WTC11 (cell line): ENCODE results near the gene IP6K2. TPM values are rescaled to one million over a fixed set of nuclear protein-coding genes. Genes with fewer than 3 reads are reported as not detected.
"Not testable (repeated sequence)": the region's sequence is repeated elsewhere in the genome, so short reads cannot be mapped to it uniquely, and the experiment has no call there.

ENCODE experiments used
- ATAC-seq: fragments of 200-7000 bp; cut with Tn5 transposase; 2 replicates; pipeline ENCODE4 v1.10.0; 2021; ENCODE audit warnings: mild to moderate bottlenecking, moderate library complexity
- CTCF ChIA-PET: fragments of 300-600 bp; sonication (Branson Sonifier 250); formaldehyde crosslinking; loops from one replicate; lab custom pipeline; 2021; ENCODE audit warnings: antibody characterized with exemption; lab: Charles Lee
- POLR2A ChIA-PET: fragments of 350-600 bp; sonication (Branson Sonifier 250); formaldehyde crosslinking; loops from one replicate; lab custom pipeline; 2021; ENCODE audit warnings: antibody characterized with exemption; lab: Charles Lee
- DNase-seq: peaks from one replicate; pipeline ENCODE4 v3.0.0; 2021; ENCODE audit warnings: low spot score
- H3K27ac Mint-ChIP-seq: 2 replicates; pipeline ENCODE4 v1.8.0; 2021; ENCODE audit warnings: mixed read lengths
- H3K27me3 Mint-ChIP-seq: 2 replicates; pipeline ENCODE4 v1.8.0; 2021; ENCODE audit warnings: low read depth, mild to moderate bottlenecking, moderate library complexity, mixed read lengths
- H3K36me3 Mint-ChIP-seq: 2 replicates; pipeline ENCODE4 v1.8.0; 2021; ENCODE audit warnings: mixed read lengths
- H3K4me1 Mint-ChIP-seq: 2 replicates; pipeline ENCODE4 v1.8.0; 2022; ENCODE audit warnings: mixed read lengths
- H3K4me3 Mint-ChIP-seq: 2 replicates; pipeline ENCODE4 v1.8.0; 2021; ENCODE audit warnings: mild to moderate bottlenecking, moderate library complexity, mixed read lengths
- H3K9me3 Mint-ChIP-seq: 2 replicates; pipeline ENCODE4 v1.8.0; 2021; ENCODE audit warnings: mixed read lengths
- ATF1 ChIP-seq: sonication (generic); formaldehyde crosslinking; IDR thresholded peaks from 2 replicates; pipeline ENCODE4 v1.8.1; 2023; ENCODE audit warnings: mild to moderate bottlenecking, moderate library complexity, missing genetic modification reagents
- CREB1 ChIP-seq: sonication (generic); formaldehyde crosslinking; IDR thresholded peaks from 2 replicates; pipeline ENCODE4 v1.8.0; 2023; ENCODE audit warnings: mild to moderate bottlenecking, missing genetic modification reagents
- CTCF ChIP-seq: fragments of 200-600 bp; IDR thresholded peaks from 2 replicates; pipeline ENCODE4 v1.8.0; 2022; ENCODE audit warnings: antibody characterized with exemption
- FOXP4 ChIP-seq: sonication (generic); formaldehyde crosslinking; IDR thresholded peaks from 2 replicates; pipeline ENCODE4 v1.8.0; 2022; ENCODE audit warnings: mild to moderate bottlenecking, missing genetic modification reagents
- GABPB1 ChIP-seq: sonication (generic); formaldehyde crosslinking; IDR thresholded peaks from 2 replicates; pipeline ENCODE4 v1.8.1; 2023; ENCODE audit warnings: mild to moderate bottlenecking, missing genetic modification reagents
- HMGXB4 ChIP-seq: sonication (generic); formaldehyde crosslinking; IDR thresholded peaks from 2 replicates; pipeline ENCODE4 v1.8.1; 2023; ENCODE audit warnings: mild to moderate bottlenecking, moderate library complexity, missing genetic modification reagents
- MAX ChIP-seq: sonication (generic); formaldehyde crosslinking; IDR thresholded peaks from 2 replicates; pipeline ENCODE4 v1.8.0; 2022; ENCODE audit warnings: mild to moderate bottlenecking, missing genetic modification reagents
- USF1 ChIP-seq: sonication (generic); formaldehyde crosslinking; IDR thresholded peaks from 2 replicates; pipeline ENCODE4 v1.8.0; 2022; ENCODE audit warnings: mild to moderate bottlenecking, missing genetic modification reagents
- ZNF121 ChIP-seq: sonication (generic); formaldehyde crosslinking; IDR thresholded peaks from 2 replicates; pipeline ENCODE4 v1.8.0; 2023; ENCODE audit warnings: missing genetic modification reagents
- ZNF138 ChIP-seq: sonication (generic); formaldehyde crosslinking; conservative IDR thresholded peaks from 2 replicates; pipeline ENCODE4 v1.8.1; 2022; ENCODE audit warnings: mild to moderate bottlenecking, moderate library complexity, missing genetic modification reagents
- total RNA-seq: library from RNA; stranded (reverse); gene quantifications from 3 replicates; pipeline ENCODE4 v1.2.3, GENCODE V29; 2021

The IP6K2 gene
- total RNA-seq, 1 experiment from 2014 or later = 123 TPM

- Mint-ChIP-seq H3K36me3 (peaks cover 4% of the 10 kb centered on the region; the same call in 1 of the 2 replicates), H3K4me1 (no peaks in the 10 kb centered on the region), H3K27ac (no peak overlapping the region), H3K27me3 (no peaks in the 10 kb centered on the region), H3K4me3 (no peak overlapping the region), H3K9me3 (peaks cover 4% of the 10 kb centered on the region)
- POLR2A ChIA-PET = no interaction called here
- CTCF ChIA-PET = interaction anchor here (1.0 to 1.2 kb wide), 2 partner anchors 58 to 189 kb away, joined by 3 to 4 read pairs; partner anchors contain the start of gene NCKIPSD
- no peak for TF ChIP-seq ATF1 (CRISPR knock-in tag)
- no peak for DNase-seq
- ATAC-seq = no peak
Observed at GRCh38 chr3:48743773-48744172, 26.8 kb upstream of the IP6K2 start.

GRCh38 chr3:48741226-48741625, 24.2 kb upstream of the IP6K2 start:
- DNase-seq, ATAC-seq, H3K27me3 Mint-ChIP-seq, H3K4me3 Mint-ChIP-seq, H3K27ac Mint-ChIP-seq, H3K36me3 Mint-ChIP-seq, H3K4me1 Mint-ChIP-seq, H3K9me3 Mint-ChIP-seq: not testable (repeated sequence)
- POLR2A ChIA-PET = interaction anchor here (0.7 kb wide), 1 partner anchor 225 kb away, joined by 3 read pairs; no protein-coding TSS in a partner anchor
- CTCF ChIA-PET = interaction anchor here (1.5 to 2.0 kb wide), 4 partner anchors 17 to 211 kb away, joined by 5 to 11 read pairs (median 10); partner anchors contain the start of gene ARIH2

GRCh38 chr3:48739955-48740823, 23.2 kb upstream of the IP6K2 start:
- TF ChIP-seq ZNF121 (CRISPR knock-in tag) = peak; percentile 76; the same call in 1 of the 2 replicates
- peak; percentile 77 for TF ChIP-seq CTCF
- no peak for TF ChIP-seq CREB1 (CRISPR knock-in tag)
- TF ChIP-seq ZNF138 (CRISPR knock-in tag) = 0 out of 2 replicates have a peak, but pooled peaks have one; percentile 54
- TF ChIP-seq USF1 (CRISPR knock-in tag) = no peak
- TF ChIP-seq FOXP4 = no peak
- TF ChIP-seq GABPB1 (CRISPR knock-in tag) = peak; percentile 22; the same call in 1 of the 2 replicates
- TF ChIP-seq MAX (CRISPR knock-in tag) = peak; percentile 56; the same call in 1 of the 2 replicates
- TF ChIP-seq HMGXB4 = peak; percentile 57
- Mint-ChIP-seq H3K27ac (no peak overlapping the region), H3K4me1 (no peaks in the 10 kb centered on the region), H3K27me3 (no peaks in the 10 kb centered on the region; the same call in 1 of the 2 replicates), H3K9me3 (no peaks in the 10 kb centered on the region), H3K4me3 (no peak overlapping the region), H3K36me3 (no peaks in the 10 kb centered on the region)
- peak; percentile 99 for ATAC-seq
- CTCF ChIA-PET = interaction anchor here (0.6 to 2.2 kb wide), 68 partner anchors 10 to 431 kb away, joined by 3 to 26 read pairs (median 4); partner anchors contain the start of genes ARIH2, CCDC51, IP6K2 and KLHDC8B
- POLR2A ChIA-PET = interaction anchor here (1.1 to 1.9 kb wide), 3 partner anchors 23 to 178 kb away, joined by 4 to 11 read pairs (median 5); partner anchors contain the start of genes ARIH2 and IP6K2
- peak; percentile 90 for DNase-seq
